Caco-2 (cell line): ENCODE results near the gene TNFSF4. TPM values are rescaled to one million over a fixed set of nuclear protein-coding genes. Genes with fewer than 3 reads are reported as not detected.

Experiments
- BruUV-seq: library from RNA; stranded (reverse); fragments of 400-500 nt; replicated peaks from 2 replicates; lab custom pipeline; 2021; lab: Mats Ljungman, UMichigan
- CTCF ChIA-PET: fragments of 300-600 bp; sonication (Branson Sonifier 250); formaldehyde crosslinking; loops from one replicate; lab custom pipeline; 2022; ENCODE audit warnings: antibody characterized with exemption; lab: Charles Lee
- POLR2A ChIA-PET: fragments of 300-600 bp; sonication (Branson Sonifier 250); formaldehyde crosslinking; loops from one replicate; lab custom pipeline; 2022; ENCODE audit warnings: antibody characterized with exemption; lab: Charles Lee
- DNase-seq, 2 experiments: peaks; one replicate each; pipeline versions ENCODE4 v3.0.0 to v3.0.0-alpha.2; 2020 to 2022
- H3K27me3 ChIP-seq: replicated peaks from 2 replicates; pipeline ENCODE4 v1.6.0; 2011; ENCODE audit warnings: low read length; ENCODE audit not compliant: control insufficient read depth, insufficient read depth
- H3K36me3 ChIP-seq: 2 replicates; pipeline ENCODE4 v1.5.1; 2011; ENCODE audit warnings: low read length; ENCODE audit not compliant: control insufficient read depth, insufficient read depth
- H3K4me1 ChIP-seq: fragments of 250-450 bp; sonication (Bioruptor Pico); 2 replicates; pipeline ENCODE4 v1.5.1; 2020; ENCODE audit warnings: mild to moderate bottlenecking
- H3K4me3 ChIP-seq: 2 replicates; pipeline ENCODE4 v1.5.1; 2011; ENCODE audit warnings: low read depth, mild to moderate bottlenecking, control low read depth, low read length
- H3K9me3 ChIP-seq: fragments of 250-450 bp; sonication (Bioruptor Pico); 2 replicates; pipeline ENCODE4 v1.5.1; 2020; ENCODE audit warnings: mild to moderate bottlenecking, moderate library complexity
- H3K27ac Mint-ChIP-seq: one replicate; pipeline ENCODE4 v1.8.0; 2022; ENCODE audit warnings: mixed read lengths; ENCODE audit not compliant: unreplicated experiment
- H3K27me3 Mint-ChIP-seq: one replicate; pipeline ENCODE4 v1.8.0; 2022; ENCODE audit warnings: mixed read lengths; ENCODE audit not compliant: insufficient read depth, unreplicated experiment
- H3K36me3 Mint-ChIP-seq: one replicate; pipeline ENCODE4 v1.8.0; 2022; ENCODE audit warnings: mild to moderate bottlenecking, mixed read lengths; ENCODE audit not compliant: insufficient read depth, unreplicated experiment
- H3K4me1 Mint-ChIP-seq: one replicate; pipeline ENCODE4 v1.8.0; 2022; ENCODE audit warnings: low read depth, mixed read lengths; ENCODE audit not compliant: unreplicated experiment
- H3K4me3 Mint-ChIP-seq: one replicate; pipeline ENCODE4 v1.8.0; 2022; ENCODE audit warnings: mild to moderate bottlenecking, moderate library complexity, mixed read lengths; ENCODE audit not compliant: unreplicated experiment
- H3K9me3 Mint-ChIP-seq: one replicate; pipeline ENCODE4 v1.8.0; 2022; ENCODE audit warnings: mixed read lengths; ENCODE audit not compliant: unreplicated experiment
- CTCF ChIP-seq, 2 experiments: fragments of 200-600 bp in 1 of 2; IDR thresholded peaks; 1 replicate in 1 of 2; 2 replicates in 1 of 2; pipeline versions ENCODE4 v1.5.1 to v1.8.0; 2011 to 2022; ENCODE audit warnings: antibody characterized with exemption in 1 of 2, control low read depth in 1 of 2, inconsistent platforms in 1 of 2, low read depth in 1 of 2, low read length in 1 of 2, mild to moderate bottlenecking in 1 of 2, moderate library complexity in 1 of 2; ENCODE audit not compliant: insufficient read depth in 1 of 2, severe bottlenecking in 1 of 2, unreplicated experiment in 1 of 2
- intact Hi-C: fragments of 100-400 bp; cut with micrococcal nuclease; formaldehyde crosslinking; loops from one replicate; pipeline ENCODE4 v1.10.0; 2022; ENCODE audit not compliant: unreplicated experiment
- total RNA-seq: library from RNA; stranded (reverse); gene quantifications from 2 replicates; pipeline ENCODE4 v1.2.3, GENCODE V29; 2022

TNFSF4 gene
- total RNA-seq, 1 experiment from 2014 or later, result 1.3 TPM

DNA sequence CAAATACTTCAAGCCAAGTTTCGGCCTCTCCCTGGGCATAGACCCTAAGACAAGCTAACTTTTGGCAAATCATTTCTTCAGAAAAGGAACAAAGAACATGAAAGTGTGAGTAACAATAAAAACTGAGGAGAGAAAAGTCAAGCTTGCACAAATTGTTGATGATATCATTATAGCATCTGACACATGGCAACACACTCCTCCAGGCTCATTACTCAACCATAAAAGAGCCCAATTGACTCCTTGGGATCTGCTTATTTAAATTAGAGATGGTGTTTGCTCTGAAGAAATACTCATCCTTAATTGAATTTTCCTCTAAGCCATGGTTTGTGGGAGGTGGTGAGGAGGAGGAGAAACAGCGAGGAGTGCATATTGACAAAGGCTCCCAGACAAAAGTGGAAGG, 54.5 kb downstream of the TNFSF4 start:
- intact Hi-C loops, result no loop called here
- H3K4me3 ChIP-seq, result no peak overlapping the region
- no peak overlapping the region for H3K4me3 Mint-ChIP-seq
- no peaks in the 10 kb centered on the region for H3K27me3 ChIP-seq
- no peaks in the 10 kb centered on the region for H3K4me1 ChIP-seq
- no peaks in the 10 kb centered on the region for H3K36me3 ChIP-seq
- H3K36me3 Mint-ChIP-seq, result no peaks in the 10 kb centered on the region
- CTCF ChIA-PET, result no interaction called here
- no peak for DNase-seq
- TF ChIP-seq CTCF (IDR thresholded peaks at IDR 0.05; ENCODE audit: insufficient read depth in 1 of 2, low read depth in 1 of 2, low read length in 1 of 2, severe bottlenecking in 1 of 2, unreplicated experiment in 1 of 2), result no peak
- no peaks in the 10 kb centered on the region for H3K27me3 Mint-ChIP-seq
- H3K4me1 Mint-ChIP-seq, result no peaks in the 10 kb centered on the region
- H3K27ac Mint-ChIP-seq, result no peak overlapping the region
- peaks cover 20% of the 10 kb centered on the region for H3K9me3 Mint-ChIP-seq
- no TSS peak for BruUV-seq
- no peaks in the 10 kb centered on the region; the same call in 1 of the 2 replicates for H3K9me3 ChIP-seq
- POLR2A ChIA-PET, result no interaction called here

DNA sequence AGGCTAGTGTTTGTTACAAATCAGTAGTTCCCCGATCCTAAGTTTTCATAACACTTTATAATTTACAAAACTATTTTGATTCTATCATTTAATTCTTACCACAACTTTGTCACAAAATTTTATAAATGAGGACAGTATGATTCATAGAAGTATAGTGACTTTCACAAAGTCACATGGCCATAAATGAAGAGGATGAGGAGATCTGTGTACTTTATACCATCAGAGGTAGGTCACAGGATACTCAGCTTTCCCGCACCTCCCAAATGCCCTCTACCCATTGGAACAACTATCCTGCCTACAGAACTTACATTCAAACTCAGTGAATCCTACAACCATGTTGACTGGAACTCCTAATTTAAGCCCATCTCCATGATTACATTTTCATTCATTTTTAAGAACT, 56.3 kb downstream of the TNFSF4 start:
- no TSS peak for BruUV-seq
- Histone ChIP-seq H3K4me3 (no peak overlapping the region), H3K9me3 (no peaks in the 10 kb centered on the region; the same call in 1 of the 2 replicates), H3K36me3 (no peaks in the 10 kb centered on the region), H3K27me3 (no peaks in the 10 kb centered on the region), H3K4me1 (no peaks in the 10 kb centered on the region)
- TF ChIP-seq CTCF (IDR thresholded peaks at IDR 0.05; ENCODE audit: insufficient read depth in 1 of 2, low read depth in 1 of 2, low read length in 1 of 2, severe bottlenecking in 1 of 2, unreplicated experiment in 1 of 2), result no peak
- ChIA-PET CTCF (no interaction called here), POLR2A (no interaction called here)
- no peak for DNase-seq
- Mint-ChIP-seq H3K4me3 (no peak overlapping the region), H3K27ac (no peak overlapping the region), H3K9me3 (peaks cover 28% of the 10 kb centered on the region), H3K36me3 (no peaks in the 10 kb centered on the region), H3K27me3 (no peaks in the 10 kb centered on the region), H3K4me1 (no peaks in the 10 kb centered on the region)
- intact Hi-C loops, result no loop called here

- no peak for DNase-seq
- H3K9me3 Mint-ChIP-seq, result peaks cover 31% of the 10 kb centered on the region
- Histone ChIP-seq H3K27me3 (no peaks in the 10 kb centered on the region), H3K36me3 (no peaks in the 10 kb centered on the region), H3K4me1 (no peaks in the 10 kb centered on the region), H3K4me3 (no peak overlapping the region), H3K9me3 (no peaks in the 10 kb centered on the region; the same call in 1 of the 2 replicates)
- H3K27me3 Mint-ChIP-seq, result no peaks in the 10 kb centered on the region
- intact Hi-C loops, result no loop called here
- H3K4me1 Mint-ChIP-seq, result no peaks in the 10 kb centered on the region
- H3K27ac Mint-ChIP-seq, result no peak overlapping the region
- TF ChIP-seq CTCF (IDR thresholded peaks at IDR 0.05; ENCODE audit: insufficient read depth in 1 of 2, low read depth in 1 of 2, low read length in 1 of 2, severe bottlenecking in 1 of 2, unreplicated experiment in 1 of 2), result no peak
- BruUV-seq, result no TSS peak
- ChIA-PET CTCF (no interaction called here), POLR2A (no interaction called here)
- H3K4me3 Mint-ChIP-seq, result no peak overlapping the region
- H3K36me3 Mint-ChIP-seq, result no peaks in the 10 kb centered on the region
Measured at GRCh38 chr1:173149887-173150286, 57.2 kb downstream of the TNFSF4 start.
